Measurements from ENCODE around the gene OR56A3.

The OR56A3 gene

DNA sequence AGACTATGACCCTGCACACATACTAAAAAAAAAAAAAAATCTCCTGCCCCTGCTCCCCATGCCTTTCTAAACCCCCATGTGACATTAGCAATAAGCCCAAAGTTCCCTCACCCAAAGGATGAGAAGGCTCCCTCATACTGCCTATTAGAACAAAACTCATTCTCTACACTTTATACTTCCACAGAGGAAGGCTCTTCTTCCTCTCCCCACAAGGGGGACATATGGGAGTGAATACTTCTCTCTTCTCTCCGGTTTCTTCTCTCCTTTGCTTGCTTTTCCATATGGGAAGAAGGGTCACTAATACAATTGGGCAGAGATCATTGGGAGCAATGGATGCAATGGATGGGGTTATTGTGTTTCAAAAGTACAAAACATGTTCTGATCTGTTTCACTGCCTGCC is 41.4 kb downstream of the OR56A3 start:
- DNase-seq = no peak

GRCh38 chr11:5986885-5987284 is 44.8 kb downstream of the OR56A3 start, which contains the start of gene OR52L1:
Gene OR52L1 (minus strand): TSS chr11:5986985. CDS start chr11:5986930, 55 bp downstream.
- DNase-seq = no peak

DNA sequence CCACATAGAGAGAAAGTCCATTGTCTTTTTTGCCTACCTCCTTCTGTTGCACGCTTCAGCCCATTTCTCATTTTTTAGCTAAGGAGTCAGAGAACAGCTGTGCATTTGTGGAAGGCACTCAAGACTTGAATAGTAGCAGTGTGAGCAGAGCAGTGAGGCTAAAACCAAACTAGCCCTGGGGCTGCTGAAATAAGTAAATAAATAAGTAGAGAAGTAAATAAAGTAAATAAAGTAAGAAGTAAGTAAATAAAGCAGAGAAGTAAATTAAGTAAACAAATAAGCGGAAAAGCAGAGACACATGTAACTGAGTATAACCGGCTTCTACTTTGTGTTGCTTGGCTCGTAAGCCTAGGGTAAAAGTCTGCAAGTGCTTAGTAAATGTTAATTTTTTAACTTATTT is 47.2 kb downstream of the OR56A3 start:
- no peak for DNase-seq

- DNase-seq = no peak
These were observed 50.1 kb downstream of the OR56A3 start for GRCh38 chr11:5992150-5992549.

GRCh38 chr11:5992604-5993251 is 50.7 kb downstream of the OR56A3 start:
- no peak for DNase-seq

DNA sequence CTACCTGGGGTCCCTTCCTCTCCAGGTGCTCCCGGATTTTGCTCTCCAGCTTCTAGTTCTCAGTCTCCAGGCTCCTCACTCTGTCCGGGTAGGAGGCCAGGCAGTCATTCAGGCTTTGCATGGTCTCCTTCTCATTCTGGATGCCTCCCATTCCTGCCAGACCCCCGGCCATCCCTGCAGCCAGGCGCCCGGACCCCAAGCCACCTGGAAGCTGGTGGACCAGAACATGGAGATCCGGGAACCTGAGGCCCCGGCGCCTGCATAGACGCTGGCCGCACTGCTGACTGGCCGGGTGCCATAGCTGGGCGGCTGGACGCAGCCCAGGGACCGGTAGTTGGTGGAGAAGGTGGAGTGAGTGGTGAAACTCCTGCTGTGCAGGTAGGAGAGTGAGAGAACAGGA is 52.7 kb downstream of the OR56A3 start:
- DNase-seq = no peak

Measured in activated CD4-positive, alpha-beta T cell treated with anti-CD3 and anti-CD28 coated beads for 4 hours (primary cell).